Astrocyte (in vitro differentiated cells and primary cell): ENCODE measurements around the gene MMS19. TPM values are rescaled to one million over a fixed set of nuclear protein-coding genes. Genes with fewer than 3 reads are reported as not detected.
A peak's percentile ranks its signal among the peaks of the same experiment; 100 is the strongest.

Experiments
- DNase-seq: peaks from one replicate; pipeline ENCODE4 v3.0.0-alpha.2; 2010; ENCODE audit warnings: low read depth
- FAIRE-seq: peaks from 2 replicates; lab custom pipeline; 2011; peaks lifted over from hg19 to GRCh38; lab: Jason Lieb, UNC
- H2AFZ ChIP-seq: 2 replicates; pipeline ENCODE4 v1.6.0; 2012; ENCODE audit warnings: low read depth, low read length, inconsistent platforms
- H3K27ac ChIP-seq: 2 replicates; pipeline ENCODE4 v1.5.1; 2011; ENCODE audit warnings: low read depth, low read length, inconsistent platforms
- H3K27me3 ChIP-seq: 2 replicates; pipeline ENCODE4 v1.6.0; 2011; ENCODE audit warnings: low read length, inconsistent platforms; ENCODE audit not compliant: insufficient read depth
- H3K36me3 ChIP-seq: 2 replicates; pipeline ENCODE4 v1.5.1; 2011; ENCODE audit warnings: low read length, inconsistent platforms; ENCODE audit not compliant: insufficient read depth
- H3K4me1 ChIP-seq: 2 replicates; pipeline ENCODE4 v1.5.1; 2011; ENCODE audit warnings: low read length, inconsistent platforms; ENCODE audit not compliant: insufficient read depth
- H3K4me2 ChIP-seq: 2 replicates; pipeline ENCODE4 v1.6.0; 2012; ENCODE audit warnings: low read length, inconsistent platforms
- H3K4me3 ChIP-seq: 2 replicates; pipeline ENCODE4 v1.5.1; 2011; ENCODE audit warnings: low read depth, mild to moderate bottlenecking, low read length, inconsistent platforms; ENCODE audit not compliant: insufficient read depth
- H3K79me2 ChIP-seq: 2 replicates; pipeline ENCODE4 v1.6.0; 2012; ENCODE audit warnings: mild to moderate bottlenecking, low read length, inconsistent platforms; ENCODE audit not compliant: insufficient read depth
- H3K9ac ChIP-seq: 2 replicates; pipeline ENCODE4 v1.6.0; 2012; ENCODE audit warnings: mild to moderate bottlenecking, low read length, inconsistent platforms
- H3K9me3 ChIP-seq: 2 replicates; pipeline ENCODE4 v1.5.1; 2012; ENCODE audit warnings: low read depth, mild to moderate bottlenecking, low read length, inconsistent platforms; ENCODE audit not compliant: insufficient read depth
- H4K20me1 ChIP-seq: 2 replicates; pipeline ENCODE4 v1.6.0; 2012; ENCODE audit warnings: low read length, inconsistent platforms; ENCODE audit not compliant: insufficient read depth
- H3K27ac Mint-ChIP-seq: one replicate; pipeline ENCODE4 v1.8.0; 2021; ENCODE audit warnings: mild to moderate bottlenecking, mixed read lengths; ENCODE audit not compliant: unreplicated experiment
- H3K27me3 Mint-ChIP-seq: one replicate; pipeline ENCODE4 v1.8.0; 2021; ENCODE audit warnings: low read depth, mixed read lengths; ENCODE audit not compliant: unreplicated experiment
- H3K36me3 Mint-ChIP-seq: one replicate; pipeline ENCODE4 v1.8.0; 2021; ENCODE audit warnings: low read depth, mixed read lengths; ENCODE audit not compliant: unreplicated experiment
- H3K4me1 Mint-ChIP-seq: one replicate; pipeline ENCODE4 v1.8.0; 2021; ENCODE audit warnings: low read depth, mixed read lengths; ENCODE audit not compliant: unreplicated experiment
- H3K4me3 Mint-ChIP-seq: one replicate; pipeline ENCODE4 v1.8.0; 2021; ENCODE audit warnings: mild to moderate bottlenecking, moderate library complexity, mixed read lengths; ENCODE audit not compliant: unreplicated experiment
- H3K9me3 Mint-ChIP-seq: one replicate; pipeline ENCODE4 v1.8.0; 2021; ENCODE audit warnings: mild to moderate bottlenecking, mixed read lengths; ENCODE audit not compliant: unreplicated experiment
- CTCF ChIP-seq: IDR thresholded peaks from 2 replicates; pipeline ENCODE4 v1.5.1; 2011; ENCODE audit warnings: low read depth, mild to moderate bottlenecking, inconsistent platforms, low read length, moderate library complexity; ENCODE audit not compliant: insufficient read depth
- EZH2 ChIP-seq: IDR thresholded peaks from 2 replicates; pipeline ENCODE4 v1.6.1; 2012; ENCODE audit warnings: mild to moderate bottlenecking, low read length, inconsistent platforms; ENCODE audit not compliant: insufficient read depth
- total RNA-seq: library from RNA; stranded (reverse); gene quantifications from 2 replicates; pipeline ENCODE4 v1.2.1, GENCODE V29; 2021

The MMS19 gene
- total RNA-seq, 1 donor from 2014 or later, result 84.4 TPM

- peak overlapping the region; percentile 94 for H3K4me3 Mint-ChIP-seq
- FAIRE-seq (no peak), DNase-seq (no peak)
- H3K36me3 Mint-ChIP-seq, result peaks cover 2% of the 10 kb centered on the region
- peak overlapping the region; percentile 92 for H2AFZ ChIP-seq
- H3K9me3 ChIP-seq, result no peaks in the 10 kb centered on the region
- peak overlapping the region; percentile 99 for H3K4me3 ChIP-seq
- H3K79me2 ChIP-seq, result peaks cover 64% of the 10 kb centered on the region
- H3K4me1 Mint-ChIP-seq, result peaks cover 23% of the 10 kb centered on the region
- H3K27ac Mint-ChIP-seq, result peak overlapping the region; percentile 77
- no peaks in the 10 kb centered on the region for H3K9me3 Mint-ChIP-seq
- no peaks in the 10 kb centered on the region for H3K27me3 Mint-ChIP-seq
- H3K27me3 ChIP-seq, result no peaks in the 10 kb centered on the region
- H3K27ac ChIP-seq, result peak overlapping the region; percentile 59
- H3K4me1 ChIP-seq, result peaks cover 18% of the 10 kb centered on the region
- peak overlapping the region; percentile 92 for H3K4me2 ChIP-seq
- peak overlapping the region; percentile 94 for H3K9ac ChIP-seq
- H3K36me3 ChIP-seq, result peaks cover 14% of the 10 kb centered on the region
- TF ChIP-seq CTCF, result no peak
- H4K20me1 ChIP-seq, result peaks cover 32% of the 10 kb centered on the region
Measured at GRCh38 chr10:97445357-97445721, 52.9 kb downstream of the MMS19 start.

- TF ChIP-seq EZH2 (no peak), CTCF (no peak)
- H3K36me3 Mint-ChIP-seq, result peaks cover 2% of the 10 kb centered on the region
- peak overlapping the region; percentile 92 for H3K4me2 ChIP-seq
Measured at GRCh38 chr10:97444212-97444611, 54.0 kb downstream of the MMS19 start.

GRCh38 chr10:97442277-97442676 lies 55.9 kb downstream of the MMS19 start:
- Histone ChIP-seq H3K9me3 (no peaks in the 10 kb centered on the region), H3K9ac (no peak overlapping the region), H3K4me2 (no peak overlapping the region), H3K36me3 (peaks cover 14% of the 10 kb centered on the region), H3K27ac (no peak overlapping the region), H3K27me3 (no peaks in the 10 kb centered on the region), H3K4me1 (peaks cover 16% of the 10 kb centered on the region), H3K79me2 (peaks cover 37% of the 10 kb centered on the region), H4K20me1 (peaks cover 10% of the 10 kb centered on the region), H3K4me3 (no peak overlapping the region), H2AFZ (no peak overlapping the region)
- peaks cover 10% of the 10 kb centered on the region for H3K4me1 Mint-ChIP-seq
- H3K36me3 Mint-ChIP-seq, result peaks cover 7% of the 10 kb centered on the region
- H3K4me3 Mint-ChIP-seq, result no peak overlapping the region
- FAIRE-seq (no peak), DNase-seq (no peak)
- H3K27me3 Mint-ChIP-seq, result no peaks in the 10 kb centered on the region
- H3K27ac Mint-ChIP-seq, result no peak overlapping the region
- TF ChIP-seq EZH2 (no peak), CTCF (no peak)
- no peaks in the 10 kb centered on the region for H3K9me3 Mint-ChIP-seq

More at GRCh38 chr10:97444212-97444611, 54.0 kb downstream of the MMS19 start:
- Histone ChIP-seq H4K20me1 (peaks cover 26% of the 10 kb centered on the region), H2AFZ (no peak overlapping the region), H3K27ac (no peak overlapping the region), H3K36me3 (peaks cover 14% of the 10 kb centered on the region), H3K4me1 (peaks cover 18% of the 10 kb centered on the region), H3K27me3 (no peaks in the 10 kb centered on the region), H3K4me3 (no peak overlapping the region), H3K79me2 (peaks cover 56% of the 10 kb centered on the region), H3K9ac (peak overlapping the region; percentile 94), H3K9me3 (no peaks in the 10 kb centered on the region)
- Mint-ChIP-seq H3K4me1 (peaks cover 20% of the 10 kb centered on the region), H3K4me3 (peak overlapping the region; percentile 2), H3K27ac (no peak overlapping the region), H3K9me3 (no peaks in the 10 kb centered on the region), H3K27me3 (no peaks in the 10 kb centered on the region)
- DNase-seq (no peak), FAIRE-seq (no peak)
